ENCODE measurements around the gene BPIFB2.

BPIFB2 gene

GRCh38 chr20:33010133-33010504 lies 2.6 kb downstream of the BPIFB2 start:
- TF ChIP-seq JUND (IDR thresholded peaks at IDR 0.05; ENCODE audit: low read depth) = no peak
- DNase-seq (ENCODE audit: low read depth in 1 of 2, low spot score in 1 of 2) = peak in 1 of 2 experiments; percentile 18
- in situ Hi-C loops (cut with HindIII; ENCODE audit: low pct_unique_long_range_greater_than_20kb, low sequenced_read_pairs) = no loop called here

GRCh38 chr20:33010674-33011449 lies 3.4 kb downstream of the BPIFB2 start:
- in situ Hi-C loops (cut with HindIII; ENCODE audit: low pct_unique_long_range_greater_than_20kb, low sequenced_read_pairs) = no loop called here
- DNase-seq (ENCODE audit: low read depth in 1 of 2, low spot score in 1 of 2) = no peak
- no peak for TF ChIP-seq JUND (IDR thresholded peaks at IDR 0.05; ENCODE audit: low read depth)

GRCh38 chr20:33012327-33013189 lies 5.1 kb downstream of the BPIFB2 start:
- in situ Hi-C loops (cut with HindIII; ENCODE audit: low pct_unique_long_range_greater_than_20kb, low sequenced_read_pairs) = no loop called here
- no peak for TF ChIP-seq JUND (IDR thresholded peaks at IDR 0.05; ENCODE audit: low read depth)
- no peak for DNase-seq (ENCODE audit: low read depth in 1 of 2, low spot score in 1 of 2)

- in situ Hi-C loops (cut with HindIII; ENCODE audit: low pct_unique_long_range_greater_than_20kb, low sequenced_read_pairs) = no loop called here
- no peak for TF ChIP-seq JUND (IDR thresholded peaks at IDR 0.05; ENCODE audit: low read depth)
- no peak for DNase-seq (ENCODE audit: low read depth in 1 of 2, low spot score in 1 of 2)
These were observed 6.3 kb downstream of the BPIFB2 start for GRCh38 chr20:33013701-33014326.

- in situ Hi-C loops (cut with HindIII; ENCODE audit: low pct_unique_long_range_greater_than_20kb, low sequenced_read_pairs) = no loop called here
- no peak for DNase-seq (ENCODE audit: low read depth in 1 of 2, low spot score in 1 of 2)
- no peak for TF ChIP-seq JUND (IDR thresholded peaks at IDR 0.05; ENCODE audit: low read depth)
These were observed 7.0 kb downstream of the BPIFB2 start for GRCh38 chr20:33014336-33015113.

- TF ChIP-seq JUND (IDR thresholded peaks at IDR 0.05; ENCODE audit: low read depth) = no peak
- DNase-seq (ENCODE audit: low read depth in 1 of 2, low spot score in 1 of 2) = no peak
- in situ Hi-C loops (cut with HindIII; ENCODE audit: low pct_unique_long_range_greater_than_20kb, low sequenced_read_pairs) = no loop called here
These were observed 7.6 kb downstream of the BPIFB2 start for GRCh38 chr20:33015114-33015484.

- TF ChIP-seq JUND (IDR thresholded peaks at IDR 0.05; ENCODE audit: low read depth) = no peak
- in situ Hi-C loops (cut with HindIII; ENCODE audit: low pct_unique_long_range_greater_than_20kb, low sequenced_read_pairs) = no loop called here
These were observed 8.4 kb downstream of the BPIFB2 start for GRCh38 chr20:33015700-33016580.

GRCh38 chr20:33016581-33017109 lies 9.1 kb downstream of the BPIFB2 start:
- TF ChIP-seq JUND (IDR thresholded peaks at IDR 0.05; ENCODE audit: low read depth) = no peak
- DNase-seq (ENCODE audit: low read depth in 1 of 2, low spot score in 1 of 2) = no peak
- in situ Hi-C loops (cut with HindIII; ENCODE audit: low pct_unique_long_range_greater_than_20kb, low sequenced_read_pairs) = no loop called here

More at GRCh38 chr20:33015700-33016580, 8.4 kb downstream of the BPIFB2 start:
- DNase-seq (ENCODE audit: low read depth in 1 of 2, low spot score in 1 of 2) = no peak

- no peak for TF ChIP-seq JUND (IDR thresholded peaks at IDR 0.05; ENCODE audit: low read depth)
- DNase-seq (ENCODE audit: low read depth in 1 of 2, low spot score in 1 of 2) = no peak
- in situ Hi-C loops (cut with HindIII; ENCODE audit: low pct_unique_long_range_greater_than_20kb, low sequenced_read_pairs) = no loop called here
These were observed 10.0 kb downstream of the BPIFB2 start for GRCh38 chr20:33017542-33017941.

- in situ Hi-C loops (cut with HindIII; ENCODE audit: low pct_unique_long_range_greater_than_20kb, low sequenced_read_pairs) = no loop called here
- DNase-seq (ENCODE audit: low read depth in 1 of 2, low spot score in 1 of 2) = no peak
- TF ChIP-seq JUND (IDR thresholded peaks at IDR 0.05; ENCODE audit: low read depth) = no peak
These were observed 10.8 kb downstream of the BPIFB2 start for GRCh38 chr20:33018169-33018931.
